Fibroblast of the aortic adventitia (primary cell): ENCODE data around the gene CASTOR2. TPM values are rescaled to one million over a fixed set of nuclear protein-coding genes. Genes with fewer than 3 reads are reported as not detected.
"Not testable (repeated sequence)": the region's sequence is repeated elsewhere in the genome, so short reads cannot be mapped to it uniquely, and the experiment has no call there.

Source experiments
- DNase-seq: peaks from one replicate; pipeline ENCODE4 v3.0.0-alpha.2; 2010; ENCODE audit warnings: low read depth
- H3K4me3 ChIP-seq: 2 replicates; pipeline ENCODE4 v1.5.1; 2011; ENCODE audit warnings: low read depth, mild to moderate bottlenecking, control low read depth, low read length, moderate library complexity
- CTCF ChIP-seq: IDR thresholded peaks from 2 replicates; pipeline ENCODE4 v1.5.1; 2011; ENCODE audit warnings: mild to moderate bottlenecking, low read length, control low read depth, inconsistent platforms; ENCODE audit not compliant: insufficient read depth
- total RNA-seq: library from RNA; depleted of rRNA; stranded (reverse); fragments of >200 nt; gene quantifications from 2 replicates; pipeline ENCODE4 v1.2.3, GENCODE V29; 2012; ENCODE audit warnings: low replicate concordance

The CASTOR2 gene
- total RNA-seq, 1 donor, result 22.1 TPM

- H3K4me3 ChIP-seq, DNase-seq: not testable (repeated sequence)
Measured at GRCh38 chr7:74988436-74988835, 23.9 kb downstream of the CASTOR2 start.

DNA sequence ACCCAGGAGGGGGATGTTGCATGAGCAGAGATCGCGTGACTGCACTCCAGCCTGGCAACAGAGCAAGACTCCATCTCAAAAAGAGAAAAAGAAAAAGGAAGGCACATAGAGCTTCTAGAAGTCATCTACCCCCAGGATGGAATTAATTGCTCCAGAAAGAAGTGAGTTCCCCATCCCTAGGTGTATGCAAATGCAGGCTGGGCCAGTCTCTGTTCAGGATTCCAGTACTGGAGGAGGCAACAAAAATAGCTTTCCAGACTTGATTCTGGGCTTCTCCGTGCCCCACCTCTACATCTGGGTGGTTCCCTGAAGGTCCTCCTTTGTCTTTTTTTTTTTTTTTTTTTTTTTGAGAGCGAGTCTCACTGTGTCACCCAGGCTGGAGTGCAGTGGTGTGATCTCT is 28.6 kb downstream of the CASTOR2 start:
- H3K4me3 ChIP-seq, result no peak overlapping the region
- TF ChIP-seq CTCF, result no peak
- no peak for DNase-seq

GRCh38 chr7:74994869-74995543 is 30.5 kb downstream of the CASTOR2 start:
- not testable (repeated sequence) for DNase-seq

DNA sequence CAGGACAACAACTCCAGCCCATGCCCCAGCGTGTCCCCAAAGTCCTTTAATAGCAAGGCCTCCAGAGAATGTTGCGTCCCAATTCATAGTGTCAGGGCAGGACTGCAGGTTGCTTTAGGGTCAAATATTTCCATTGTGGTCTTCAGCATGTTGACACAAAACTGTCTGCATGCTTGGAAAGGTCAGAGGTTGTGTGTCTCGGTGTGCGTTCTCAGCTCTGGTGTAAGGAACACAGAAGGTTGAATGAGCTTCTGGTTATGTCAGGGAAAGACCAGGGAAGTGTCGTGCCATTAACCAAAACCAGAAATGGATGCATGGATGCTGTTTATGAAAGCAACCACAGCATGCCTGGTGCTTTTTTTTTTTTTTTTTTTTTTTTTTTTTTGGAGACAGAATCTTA is 31.9 kb downstream of the CASTOR2 start:
- H3K4me3 ChIP-seq, DNase-seq: not testable (repeated sequence)

More at GRCh38 chr7:74994869-74995543, 30.5 kb downstream of the CASTOR2 start:
- H3K4me3 ChIP-seq, result not testable (repeated sequence)

GRCh38 chr7:74997811-74998210 is 33.3 kb downstream of the CASTOR2 start:
- DNase-seq, H3K4me3 ChIP-seq: not testable (repeated sequence)

DNA sequence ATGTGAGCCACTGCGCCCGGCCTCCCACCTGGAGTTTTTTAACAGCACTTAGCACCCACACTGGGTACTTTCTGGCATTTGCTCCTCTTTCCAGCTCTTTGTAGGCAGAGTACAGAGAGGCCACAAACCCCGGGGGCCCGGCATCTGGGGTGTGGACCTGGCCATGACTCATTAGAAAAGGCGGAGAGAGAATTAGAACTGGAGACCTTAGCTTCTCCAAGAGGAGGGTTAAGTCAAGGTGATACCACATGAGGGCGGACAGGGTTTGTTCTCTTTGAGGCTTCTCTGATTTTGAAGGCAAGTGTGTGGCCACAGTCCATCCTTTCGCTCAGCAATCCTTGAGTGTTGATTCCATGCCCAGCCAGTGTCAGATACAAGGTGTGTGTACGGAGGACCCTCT is 36.9 kb downstream of the CASTOR2 start:
- not testable (repeated sequence) for DNase-seq, H3K4me3 ChIP-seq

GRCh38 chr7:75010036-75010435 is 45.5 kb downstream of the CASTOR2 start:
- no peak for TF ChIP-seq CTCF
- no peak overlapping the region for H3K4me3 ChIP-seq
- no peak for DNase-seq

- TF ChIP-seq CTCF, result no peak
- DNase-seq, result no peak
- no peak overlapping the region for H3K4me3 ChIP-seq
Measured at GRCh38 chr7:75017832-75018231, 53.3 kb downstream of the CASTOR2 start.

GRCh38 chr7:75018570-75019364 is 54.3 kb downstream of the CASTOR2 start:
- no peak for DNase-seq
- no peak overlapping the region for H3K4me3 ChIP-seq
- no peak for TF ChIP-seq CTCF
